Medulla oblongata (tissue), 1 donor: ENCODE results near the gene RPP25L.

Experiments used
- DNase-seq: peaks from one replicate; pipeline ENCODE4 v3.0.0-alpha.2; 2015; ENCODE audit errors: extremely low spot score

RPP25L gene

GRCh38 chr9:34568774-34569173 is 43.1 kb downstream of the RPP25L start:
- no peak for DNase-seq

DNA sequence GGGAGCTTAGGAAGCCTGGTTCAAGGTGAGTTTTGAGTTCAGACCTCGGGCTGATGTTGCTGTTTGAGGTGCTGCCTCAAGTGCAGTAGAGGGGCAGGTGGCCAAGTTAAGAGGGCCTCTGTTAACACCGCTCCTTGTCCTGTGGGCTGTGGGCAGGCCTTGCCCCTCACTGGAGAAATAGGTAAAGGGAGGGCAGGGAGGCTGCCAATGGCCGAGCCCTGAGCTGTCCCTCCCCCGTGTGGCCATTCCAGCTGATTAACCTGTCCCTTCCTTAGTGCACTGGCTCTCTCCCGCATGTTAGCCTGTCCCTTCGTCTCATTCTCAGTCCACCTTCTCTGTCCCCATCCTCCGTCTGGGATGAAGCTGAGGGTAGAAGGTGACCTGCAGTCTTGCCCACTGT is 43.8 kb downstream of the RPP25L start:
- DNase-seq, result no peak

- no peak for DNase-seq
These were observed 44.9 kb downstream of the RPP25L start for GRCh38 chr9:34566972-34567371.

DNA sequence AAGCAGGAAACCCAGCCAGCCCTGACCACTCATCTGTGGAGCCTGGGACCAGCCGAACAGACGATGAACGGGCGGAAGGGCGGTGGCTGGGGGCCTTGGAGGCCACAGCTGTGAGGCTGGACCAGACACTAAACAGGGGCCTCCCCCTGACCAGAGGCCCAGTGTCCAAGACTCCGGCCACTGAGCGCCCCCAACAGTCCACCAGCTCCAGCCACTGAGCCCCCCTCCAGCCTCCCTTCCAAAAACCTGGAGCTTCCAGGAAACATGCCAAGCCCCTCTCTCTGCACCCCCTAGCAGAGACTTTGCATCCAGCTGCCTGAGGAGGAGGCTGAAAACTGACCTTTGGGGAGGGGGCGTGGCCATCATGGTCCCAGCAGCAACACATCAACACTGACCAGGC is 45.6 kb downstream of the RPP25L start:
- DNase-seq, result no peak

DNA sequence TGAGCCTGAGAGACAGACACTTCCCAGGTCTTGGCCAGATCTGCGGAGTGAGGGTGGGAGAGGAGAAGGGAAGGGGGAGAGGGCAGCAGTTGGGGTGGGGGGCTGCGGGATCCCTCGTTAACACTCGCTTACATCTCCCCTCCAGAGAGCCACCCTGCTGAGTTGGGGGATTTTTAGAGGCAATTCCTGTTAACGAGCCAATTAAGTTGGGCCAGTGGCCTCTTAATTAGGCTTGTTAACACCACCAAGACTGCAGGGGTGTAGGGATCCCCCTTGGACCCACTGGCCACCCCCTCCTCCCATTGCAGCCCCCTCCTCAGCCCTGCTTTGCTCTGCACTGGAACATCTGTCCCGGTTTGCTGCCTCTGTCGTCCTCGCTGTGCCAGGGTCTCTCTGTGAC is 46.0 kb downstream of the RPP25L start:
- DNase-seq, result no peak

- no peak for DNase-seq
These were observed 47.3 kb downstream of the RPP25L start for GRCh38 chr9:34564617-34565016.

GRCh38 chr9:34563262-34563661 is 48.6 kb downstream of the RPP25L start:
- DNase-seq, result no peak

GRCh38 chr9:34562135-34562745 is 49.7 kb downstream of the RPP25L start:
- no peak for DNase-seq

DNA sequence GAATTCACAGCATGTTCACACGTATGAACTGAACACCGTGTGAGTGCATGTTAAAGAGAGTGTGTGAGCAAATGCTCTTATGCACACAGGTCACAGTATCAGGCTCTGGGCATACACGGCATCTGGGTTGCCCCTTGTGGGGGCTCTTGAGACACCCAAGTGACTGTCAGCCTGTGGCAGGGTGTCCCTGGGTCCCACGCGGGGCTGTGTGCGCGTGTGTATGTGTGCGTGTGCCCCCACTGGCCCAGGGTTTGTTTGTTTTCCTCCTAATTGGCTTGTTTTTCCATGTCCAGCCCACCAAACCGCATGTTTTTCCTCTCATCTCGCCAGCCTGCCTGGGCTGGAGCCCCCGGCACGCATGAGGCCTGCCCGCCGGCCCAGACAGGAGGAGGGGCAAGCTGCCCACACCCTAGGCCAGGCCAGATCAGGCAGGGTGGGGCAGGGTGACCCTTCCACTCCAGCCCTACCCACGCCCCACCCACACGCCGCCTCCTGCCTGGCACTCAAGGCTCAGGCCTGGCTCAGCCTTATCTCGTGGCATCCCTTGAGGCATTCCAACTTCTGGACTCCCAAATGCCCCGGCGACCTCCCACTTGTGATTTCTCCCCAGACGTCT is 51.2 kb downstream of the RPP25L start:
- DNase-seq, result no peak
